ENCODE data around the gene ELFN1. TPM values are rescaled to one million over a fixed set of nuclear protein-coding genes. Genes with fewer than 3 reads are reported as not detected.

Gene ELFN1
- total and polyA plus RNA-seq, 10 of the 15 experiments (the other 5 are each of a cell fraction or from before 2014, with no cell fraction given): 0.04 TPM; not detected in 9

- RAD21 ChIA-PET (ENCODE audit: unreplicated experiment): no interaction called here
- no peak for TF ChIP-seq PML (IDR thresholded peaks at IDR 0.05; ENCODE audit: low read length)
- TF ChIP-seq CREM (IDR thresholded peaks at IDR 0.05; ENCODE audit: low read depth): no peak
- no peak for TF ChIP-seq PAX5 (IDR thresholded peaks at IDR 0.05; ENCODE audit: borderline replicate concordance, low read depth, low read length)
- no peak for TF ChIP-seq TCF3 (IDR thresholded peaks at IDR 0.05; ENCODE audit: borderline replicate concordance, insufficient read depth, low read depth, low read length)
- no peak for TF ChIP-seq NKRF (conservative IDR thresholded peaks at IDR 0.05)
- TF ChIP-seq NR2C2 (IDR thresholded peaks at IDR 0.05; ENCODE audit: borderline replicate concordance, control insufficient read depth, insufficient read length, low read depth): no peak
- TF ChIP-seq NFYA (IDR thresholded peaks at IDR 0.05; ENCODE audit: borderline replicate concordance, low read depth, low read length): no peak
- TF ChIP-seq ZNF592 (IDR thresholded peaks at IDR 0.05): no peak
- TF ChIP-seq SUPT20H (IDR thresholded peaks at IDR 0.05; ENCODE audit: borderline replicate concordance, control insufficient read depth, low read depth, low read length): no peak
- TF ChIP-seq STAT1 (conservative IDR thresholded peaks at IDR 0.05): no peak
- TF ChIP-seq E2F8 (IDR thresholded peaks at IDR 0.05; ENCODE audit: low read depth, partially characterized antibody): no peak
- no peak for TF ChIP-seq MLLT1 (IDR thresholded peaks at IDR 0.05)
- no peak for TF ChIP-seq GABPA (IDR thresholded peaks at IDR 0.05; ENCODE audit: low read depth)
Measured at GRCh38 chr7:1733206-1733907, 63.3 kb downstream of the ELFN1 start.

More at GRCh38 chr7:1733206-1733907, 63.3 kb downstream of the ELFN1 start:
- 18% methylated on average over 19 of the region's 19 CpGs for WGBS (ENCODE audit: insufficient coverage, insufficient replicate concordance, low lambda C conversion rate, missing lambda C conversion rate)
- Histone ChIP-seq H3K79me2 (ENCODE audit: control insufficient read depth, insufficient read depth, low read length) (no peaks in the 10 kb centered on the region), H3K36me3 (ENCODE audit: control insufficient read depth in 2 of 2, insufficient read depth in 2 of 2, low read length in 1 of 2) (no peaks in the 10 kb centered on the region), H3K27me3 (replicated peaks in 1 of 2; ENCODE audit: control insufficient read depth in 2 of 2, insufficient read depth in 2 of 2, low read length in 1 of 2) (no peaks in the 10 kb centered on the region; a peak in 2 of 4 replicates), H3K9ac (ENCODE audit: control insufficient read depth, insufficient read depth, low read length) (no peak overlapping the region), H3K4me3 (no peak overlapping the region), H3K4me2 (ENCODE audit: control insufficient read depth, insufficient read depth) (no peak overlapping the region), H2AFZ (ENCODE audit: control insufficient read depth, low read depth, low read length) (no peak overlapping the region), H4K20me1 (ENCODE audit: control insufficient read depth, insufficient read depth) (no peaks in the 10 kb centered on the region; the same call in 1 of the 2 replicates), H3K27ac (ENCODE audit: control insufficient read depth, insufficient read depth) (no peak overlapping the region), H3K4me1 (ENCODE audit: control insufficient read depth, insufficient read depth, low read length) (no peaks in the 10 kb centered on the region), H3K9me3 (replicated peaks; ENCODE audit: control insufficient read depth, insufficient read depth, low read length) (peaks cover 2% of the 10 kb centered on the region; the same call in 1 of the 3 replicates)
- ChIA-PET SMC1A (ENCODE audit: uncharacterized antibody, unreplicated experiment) (no interaction called here), CTCF (no interaction called here), POLR2A (no interaction called here)
- intact Hi-C loops (cut with micrococcal nuclease; ENCODE audit: unreplicated experiment): no loop called here
- in situ Hi-C loops (cut with MboI): no loop called here
- ATAC-seq (no peak), FAIRE-seq (no peak), DNase-seq (ENCODE audit: low read depth, low spot score) (no peak)
- BruUV-seq (replicated peaks): no TSS peak

Measured in GM12878 (cell line).